Tibial nerve (tissue), 4 donors: Measurements from ENCODE around the gene CORO2A. TPM values are rescaled to one million over a fixed set of nuclear protein-coding genes. Genes with fewer than 3 reads are reported as not detected.

Source experiments
- DNase-seq, 2 donors: peaks; one replicate each; pipeline ENCODE4 v3.0.0-alpha.2; 2019; ENCODE audit warnings: low spot score in 2 of 2
- H3K27ac ChIP-seq, 4 donors: fragments of 200-600 bp; sonication (generic) in 3 of 4; one replicate each; pipeline ENCODE4 v1.5.1; 2017 to 2019; ENCODE audit warnings: mild to moderate bottlenecking in 1 of 4
- H3K27me3 ChIP-seq, 2 donors: fragments of 200-600 bp; sonication (generic) in 1 of 2; one replicate each; pipeline versions ENCODE4 v1.5.1 to v1.6.0; 2017 to 2019
- H3K36me3 ChIP-seq, 3 donors: fragments of 200-600 bp; sonication (generic); one replicate each; pipeline ENCODE4 v1.5.1; 2018 to 2019
- H3K4me1 ChIP-seq, 4 donors: fragments of 200-600 bp; sonication (generic) in 3 of 4; one replicate each; pipeline ENCODE4 v1.5.1; 2017 to 2019
- H3K4me3 ChIP-seq, 4 donors: fragments of 200-600 bp; sonication (generic) in 3 of 4; one replicate each; pipeline ENCODE4 v1.5.1; 2017 to 2019; ENCODE audit warnings: mild to moderate bottlenecking in 1 of 4, moderate library complexity in 1 of 4
- H3K9me3 ChIP-seq, 4 donors: fragments of 200-600 bp; sonication (generic) in 3 of 4; one replicate each; pipeline ENCODE4 v1.5.1; 2017 to 2019
- CTCF ChIP-seq, 5 experiments: fragments of 200-600 bp in 3 of 5; fragments of 450-650 bp in 2 of 5; sonication (generic) in 3 of 5; IDR thresholded peaks; one replicate each; pipeline ENCODE4 v1.5.1; 2016 to 2019; ENCODE audit warnings: antibody characterized with exemption in 5 of 5, mild to moderate bottlenecking in 3 of 5, moderate library complexity in 2 of 5
- EP300 ChIP-seq, 2 donors: sonication (generic); formaldehyde crosslinking; IDR thresholded peaks; one replicate each; pipeline ENCODE4 v1.6.1; 2017; ENCODE audit warnings: antibody characterized with exemption in 2 of 2, mild to moderate bottlenecking in 1 of 2
- POLR2A ChIP-seq, 2 donors: fragments of 450-650 bp; IDR thresholded peaks; one replicate each; pipeline ENCODE4 v1.6.1; 2017; ENCODE audit warnings: antibody characterized with exemption in 2 of 2, mild to moderate bottlenecking in 2 of 2, moderate library complexity in 2 of 2
- WGBS, 2 donors: methylation state at CpG; one replicate each; pipeline ENCODE4 v1.1.5; 2018; 5-methylcytosine and 5-hydroxymethylcytosine counted together
- total RNA-seq, 4 donors: library from RNA; depleted of rRNA; stranded (reverse); fragments of >200 nt; gene quantifications; one replicate each; pipeline ENCODE4 v1.1.0, GENCODE V29; 2016

CORO2A gene
- total RNA-seq, 4 donors from 2014 or later: 1.9 to 3.3 (median 3.2) TPM

- Histone ChIP-seq H3K36me3 (peaks cover 0 to 87% (median 0%) of the 10 kb centered on the region in 3 donors), H3K27me3 (no peaks in the 10 kb centered on the region), H3K4me1 (peaks cover 0 to 13% (median 5%) of the 10 kb centered on the region in 4 donors), H3K27ac (no peak overlapping the region), H3K9me3 (no peaks in the 10 kb centered on the region), H3K4me3 (no peak overlapping the region)
- TF ChIP-seq EP300 (IDR thresholded peaks at IDR 0.05) (no peak), CTCF (IDR thresholded peaks at IDR 0.05) (no peak)
- WGBS, 2 donors: 92 to 94% methylated on average over 6 of the region's 6 CpGs
- no peak for DNase-seq
Observed at GRCh38 chr9:98230304-98230703, 37.9 kb upstream of the CORO2A start.

- TF ChIP-seq CTCF (IDR thresholded peaks at IDR 0.05) (no peak), EP300 (IDR thresholded peaks at IDR 0.05) (no peak), POLR2A (IDR thresholded peaks at IDR 0.05) (no peak)
- H3K4me1 ChIP-seq: peaks cover 0 to 13% (median 6%) of the 10 kb centered on the region in 4 donors
- WGBS, 2 donors: 67 to 83% methylated on average over 3 of the region's 3 CpGs
- peaks cover 0 to 83% (median 0%) of the 10 kb centered on the region in 3 donors for H3K36me3 ChIP-seq
- no peaks in the 10 kb centered on the region for H3K9me3 ChIP-seq
- DNase-seq: no peak
- no peaks in the 10 kb centered on the region for H3K27me3 ChIP-seq
- no peak overlapping the region for H3K4me3 ChIP-seq
- no peak overlapping the region for H3K27ac ChIP-seq
Observed at GRCh38 chr9:98229620-98230019, 37.2 kb upstream of the CORO2A start.

DNA sequence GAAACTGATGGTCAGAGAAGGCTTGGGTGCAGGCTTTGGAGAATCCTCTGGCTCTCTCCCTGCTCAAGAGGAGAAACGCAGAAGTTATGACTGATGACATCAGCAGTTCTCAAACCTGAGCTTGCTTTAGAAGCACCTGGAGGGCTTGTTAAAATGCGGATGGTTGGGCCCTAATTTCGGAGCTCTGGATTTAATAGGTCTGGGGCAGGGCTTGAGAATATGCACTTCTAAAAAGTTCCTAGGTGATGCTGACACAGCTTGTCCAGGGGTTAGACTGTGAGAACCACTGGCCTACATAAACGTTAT lies 36.6 kb upstream of the CORO2A start:
- DNase-seq: no peak
- Histone ChIP-seq H3K36me3 (peaks cover 0 to 79% (median 0%) of the 10 kb centered on the region in 3 donors), H3K4me3 (no peak overlapping the region), H3K27me3 (no peaks in the 10 kb centered on the region), H3K4me1 (peaks cover 0 to 13% (median 6%) of the 10 kb centered on the region in 4 donors), H3K9me3 (no peaks in the 10 kb centered on the region), H3K27ac (no peak overlapping the region)
- TF ChIP-seq CTCF (IDR thresholded peaks at IDR 0.05) (no peak), POLR2A (IDR thresholded peaks at IDR 0.05) (no peak)
- WGBS, 2 donors: 84 to 92% methylated on average over 4 of the region's 4 CpGs

GRCh38 chr9:98228392-98229089 lies 36.1 kb upstream of the CORO2A start:
- Histone ChIP-seq H3K27ac (peak overlapping the region in 2 of 4 donors; percentile 43 to 61), H3K4me1 (peaks cover 0 to 15% (median 6%) of the 10 kb centered on the region in 4 donors), H3K9me3 (no peaks in the 10 kb centered on the region), H3K27me3 (no peaks in the 10 kb centered on the region), H3K4me3 (no peak overlapping the region), H3K36me3 (peaks cover 0 to 78% (median 0%) of the 10 kb centered on the region in 3 donors)
- DNase-seq: no peak
- WGBS, 2 donors: 85 to 88% methylated on average over 10 of the region's 10 CpGs
- no peak for TF ChIP-seq EP300 (IDR thresholded peaks at IDR 0.05)
- no peak for TF ChIP-seq CTCF (IDR thresholded peaks at IDR 0.05)
- no peak for TF ChIP-seq POLR2A (IDR thresholded peaks at IDR 0.05)

DNA sequence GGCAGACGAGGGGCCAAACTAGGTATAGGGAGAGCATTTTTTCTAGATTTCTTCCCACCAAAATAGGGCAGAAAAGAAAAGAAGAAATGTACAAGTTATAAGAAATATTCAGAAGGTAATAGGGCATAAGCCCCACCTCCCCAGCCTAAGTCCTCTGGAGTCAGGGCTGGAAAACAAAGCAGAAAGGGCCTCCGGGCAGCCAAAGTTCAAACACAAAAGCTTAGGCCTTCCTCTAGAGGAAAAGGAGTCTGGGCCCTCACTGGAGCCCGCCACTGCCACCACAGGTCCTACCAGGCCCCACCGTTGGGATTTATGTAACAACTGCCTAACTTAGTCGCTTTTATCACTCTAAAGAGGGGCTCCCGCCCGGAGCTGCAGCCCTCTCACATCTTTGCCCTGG lies 35.4 kb upstream of the CORO2A start:
- TF ChIP-seq CTCF (IDR thresholded peaks at IDR 0.05) (no peak), POLR2A (IDR thresholded peaks at IDR 0.05) (no peak), EP300 (IDR thresholded peaks at IDR 0.05) (no peak)
- peaks cover 0 to 72% (median 0%) of the 10 kb centered on the region in 3 donors for H3K36me3 ChIP-seq

More for the DNA sequence above, 35.4 kb upstream of the CORO2A start:
- no peaks in the 10 kb centered on the region for H3K9me3 ChIP-seq
- no peak overlapping the region for H3K4me3 ChIP-seq
- WGBS, 2 donors: 75 to 79% methylated on average over 7 of the region's 7 CpGs
- DNase-seq: no peak
- H3K27me3 ChIP-seq: no peaks in the 10 kb centered on the region
- H3K4me1 ChIP-seq: peaks cover 0 to 22% (median 10%) of the 10 kb centered on the region in 4 donors
- H3K27ac ChIP-seq: peak overlapping the region in 2 of 4 donors; percentile 43 to 61
